IPS DF 6.9 (cell line): ENCODE results near the gene RIMBP2.

Experiments used
- DNase-seq: peaks from one replicate; pipeline ENCODE4 v3.0.0-alpha.2; 2013; ENCODE audit warnings: low read depth, low spot score
- H3K27ac ChIP-seq: one replicate; pipeline ENCODE4 v1.5.1; 2013; ENCODE audit warnings: low read length, control low read depth
- H3K27me3 ChIP-seq: 2 replicates; pipeline ENCODE4 v1.6.1; 2013; ENCODE audit warnings: mild to moderate bottlenecking, low read length; ENCODE audit not compliant: control insufficient read depth, insufficient read depth
- H3K36me3 ChIP-seq: 2 replicates; pipeline ENCODE4 v1.6.1; 2013; ENCODE audit warnings: low read length; ENCODE audit not compliant: control insufficient read depth, insufficient read depth
- H3K4me1 ChIP-seq: 2 replicates; pipeline ENCODE4 v1.6.1; 2013; ENCODE audit warnings: low read length; ENCODE audit not compliant: control insufficient read depth, insufficient read depth
- H3K4me3 ChIP-seq: 2 replicates; pipeline ENCODE4 v1.5.1; 2013; ENCODE audit warnings: mild to moderate bottlenecking, low read length
- H3K9me3 ChIP-seq: 2 replicates; pipeline ENCODE4 v1.6.1; 2013; ENCODE audit warnings: low read length, inconsistent platforms; ENCODE audit not compliant: control insufficient read depth, insufficient read depth
- WGBS: extraction: QIAGEN DNeasy Blood & Tissue Kit; methylation state at CpG from one replicate; pipeline ENCODE4 v1.1.7; 2013; ENCODE audit warnings: mixed read lengths, missing lambda C conversion rate; ENCODE audit not compliant: insufficient read length, insufficient coverage; 5-methylcytosine and 5-hydroxymethylcytosine counted together

The RIMBP2 gene

DNA sequence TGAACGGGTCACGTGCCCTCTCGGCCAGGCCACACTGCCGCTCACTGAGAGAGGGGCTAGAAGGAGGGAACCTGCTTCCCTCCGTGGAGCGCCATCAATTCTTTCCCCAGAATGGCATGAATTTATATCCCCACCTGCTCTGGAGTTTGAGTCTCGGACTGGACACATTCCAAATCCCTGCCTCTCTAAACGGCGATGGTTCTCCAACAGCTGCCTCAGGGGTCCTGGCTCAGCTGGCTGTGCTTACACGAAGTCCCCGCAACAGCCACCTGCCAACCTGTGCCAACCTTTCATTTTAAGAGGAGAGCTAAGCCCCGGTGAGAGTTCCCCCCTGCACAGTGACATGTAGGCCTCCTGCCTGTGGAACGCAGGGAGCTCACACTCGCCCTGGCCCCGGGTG lies 73.2 kb downstream of the RIMBP2 start:
- H3K4me1 ChIP-seq, result no peaks in the 10 kb centered on the region
- H3K4me3 ChIP-seq, result no peak overlapping the region
- peaks cover 31% of the 10 kb centered on the region for H3K9me3 ChIP-seq
- WGBS, result no CpG with 5 or more reads among the region's 15 CpGs
- H3K36me3 ChIP-seq, result no peaks in the 10 kb centered on the region
- no peaks in the 10 kb centered on the region for H3K27me3 ChIP-seq
- H3K27ac ChIP-seq, result no peak overlapping the region
- no peak for DNase-seq

DNA sequence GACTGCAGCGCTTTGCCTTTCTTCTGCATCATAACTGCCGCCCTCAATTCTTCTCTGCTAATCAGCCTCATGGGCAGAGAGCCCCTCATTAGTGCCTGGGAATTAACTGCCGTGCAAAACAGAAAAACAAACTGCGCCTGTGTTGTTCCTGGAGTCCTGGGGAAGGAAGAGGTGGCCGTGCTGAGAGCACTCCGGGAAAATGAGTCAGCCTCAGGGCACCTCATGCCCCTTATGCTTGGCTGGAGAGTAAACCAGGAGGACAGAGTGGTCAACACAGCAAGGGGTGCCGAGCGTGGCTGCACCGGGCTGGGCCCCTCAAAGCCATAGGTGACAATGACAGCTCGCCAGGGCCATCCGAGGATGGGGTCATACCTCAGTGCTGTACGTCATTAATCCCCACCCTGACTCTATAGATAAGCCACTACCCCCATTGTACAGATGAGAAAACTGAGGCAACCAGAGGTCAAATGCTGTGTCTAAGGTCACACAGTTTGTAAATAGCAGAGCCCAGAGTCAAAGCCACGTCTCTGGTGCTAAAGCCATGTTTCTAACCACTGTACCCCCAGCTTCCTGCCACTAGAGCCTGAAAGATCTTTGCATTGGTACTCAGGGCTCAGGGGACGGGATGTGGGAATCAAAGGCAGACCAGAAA lies 74.4 kb downstream of the RIMBP2 start:
- Histone ChIP-seq H3K4me1 (no peaks in the 10 kb centered on the region), H3K36me3 (no peaks in the 10 kb centered on the region), H3K9me3 (peaks cover 29% of the 10 kb centered on the region), H3K4me3 (no peak overlapping the region), H3K27me3 (no peaks in the 10 kb centered on the region), H3K27ac (no peak overlapping the region)
- WGBS, result no CpG with 5 or more reads among the region's 14 CpGs
- no peak for DNase-seq

DNA sequence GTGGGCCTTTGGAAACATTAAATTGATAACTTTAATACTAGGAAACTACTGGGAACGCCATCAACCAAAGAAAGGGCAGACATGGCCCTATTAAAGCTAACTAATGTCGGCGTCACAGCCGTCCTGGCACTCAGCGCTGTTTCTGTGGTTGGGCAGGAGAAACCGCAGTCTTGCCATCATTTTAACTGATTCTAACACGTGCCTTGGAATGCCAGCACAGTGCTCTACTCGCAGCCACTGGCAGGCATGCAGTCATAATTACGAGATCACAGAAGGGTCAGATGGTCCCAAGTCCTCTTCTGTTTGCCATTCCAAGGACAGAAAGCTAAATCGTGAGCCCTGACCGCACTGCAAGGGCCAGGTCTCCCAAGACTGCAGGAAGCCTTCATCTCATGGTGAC lies 75.2 kb downstream of the RIMBP2 start:
- no CpG with 5 or more reads among the region's 11 CpGs for WGBS
- Histone ChIP-seq H3K27ac (no peak overlapping the region), H3K4me1 (no peaks in the 10 kb centered on the region), H3K27me3 (no peaks in the 10 kb centered on the region), H3K36me3 (no peaks in the 10 kb centered on the region), H3K9me3 (peaks cover 31% of the 10 kb centered on the region), H3K4me3 (no peak overlapping the region)
- DNase-seq, result no peak

DNA sequence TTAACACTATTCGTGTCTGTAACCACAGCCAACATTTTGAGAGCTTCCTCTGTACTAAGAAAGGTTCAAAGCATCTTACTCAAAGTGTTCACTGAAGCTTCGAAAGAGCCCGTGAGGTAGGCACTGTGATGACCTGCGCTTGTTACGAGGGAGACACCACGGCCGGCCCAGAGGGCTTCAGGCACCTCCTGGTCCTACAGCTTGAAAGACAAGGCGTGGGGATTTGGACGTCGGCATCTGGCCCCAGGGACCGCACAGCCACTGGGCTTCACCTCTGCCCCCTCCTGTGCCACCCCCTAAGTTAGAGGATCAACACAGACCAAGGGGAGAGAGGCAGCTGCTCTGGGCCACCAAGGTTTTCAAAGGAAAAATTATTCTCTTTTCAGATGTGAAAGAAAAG lies 75.6 kb downstream of the RIMBP2 start:
- Histone ChIP-seq H3K4me3 (no peak overlapping the region), H3K36me3 (no peaks in the 10 kb centered on the region), H3K27me3 (no peaks in the 10 kb centered on the region), H3K4me1 (no peaks in the 10 kb centered on the region), H3K27ac (no peak overlapping the region), H3K9me3 (peaks cover 34% of the 10 kb centered on the region)
- DNase-seq, result no peak
- WGBS, result no CpG with 5 or more reads among the region's 11 CpGs

DNA sequence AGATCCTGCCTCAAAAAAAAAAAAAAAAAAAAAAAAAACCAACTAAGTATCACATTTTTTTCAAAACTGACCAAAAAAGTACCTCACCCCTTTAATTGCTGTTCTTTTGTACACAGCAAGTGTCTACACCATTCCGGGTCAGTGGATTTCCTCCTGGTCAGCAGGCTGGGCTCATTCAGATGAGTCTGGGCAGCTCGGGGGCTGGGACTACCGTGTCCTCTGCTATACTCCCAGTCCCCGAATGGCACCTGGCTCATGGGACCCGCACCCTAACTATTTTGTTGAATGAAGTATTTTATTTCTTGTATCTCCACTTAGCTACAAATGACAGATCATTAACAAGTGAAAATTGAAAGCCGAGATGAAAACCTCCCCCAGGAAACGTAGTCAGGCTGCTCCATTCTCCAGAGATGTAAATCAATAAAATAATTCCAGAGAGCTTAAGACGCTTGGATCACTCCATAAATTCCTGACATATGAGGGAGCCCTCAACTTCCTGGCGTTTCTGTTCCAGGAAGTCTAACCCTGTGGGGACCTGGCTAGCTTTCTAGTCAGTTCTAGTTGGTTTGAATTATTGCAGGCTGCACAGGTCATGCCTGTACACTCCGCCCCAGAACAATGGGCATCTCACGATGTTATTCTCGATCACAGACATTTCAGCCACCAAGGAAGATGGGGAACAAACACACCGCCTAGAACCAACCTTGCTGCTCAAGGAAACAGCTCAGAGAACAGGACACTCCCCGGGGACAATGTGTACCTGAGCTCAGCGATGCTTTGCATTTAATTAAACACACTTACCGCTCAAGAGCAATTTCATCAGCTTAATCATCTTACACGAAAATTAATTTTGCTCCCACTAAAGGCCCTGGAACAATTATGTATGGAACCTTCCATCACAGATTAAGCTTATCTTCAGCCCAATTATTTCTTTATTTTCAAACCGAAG lies 76.3 kb downstream of the RIMBP2 start:
- WGBS, result no CpG with 5 or more reads among the region's 18 CpGs

DNA sequence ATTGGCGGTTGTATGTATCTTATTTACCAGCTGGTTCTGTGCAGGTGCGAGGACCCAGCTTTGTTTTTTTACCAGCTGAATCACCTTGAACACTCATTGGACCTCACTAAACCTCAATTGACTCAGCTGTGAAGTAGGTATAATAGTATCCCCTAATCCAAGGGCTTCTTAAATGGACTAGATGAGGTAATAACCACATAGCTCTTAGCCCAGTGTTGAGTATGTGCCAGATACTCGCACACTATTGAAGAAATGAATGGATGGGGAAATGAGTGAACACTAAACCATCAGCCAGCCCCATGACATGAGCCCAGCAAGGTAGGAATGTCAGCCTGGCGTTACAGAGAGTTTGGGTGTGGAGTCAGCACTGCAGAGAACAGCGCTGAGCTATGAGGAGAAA lies 79.7 kb downstream of the RIMBP2 start:
- no peak overlapping the region for H3K27ac ChIP-seq
- no peak for DNase-seq
- H3K27me3 ChIP-seq, result no peaks in the 10 kb centered on the region
- H3K4me1 ChIP-seq, result no peaks in the 10 kb centered on the region
- no peaks in the 10 kb centered on the region for H3K36me3 ChIP-seq
- no peak overlapping the region for H3K4me3 ChIP-seq
- no CpG with 5 or more reads among the region's 5 CpGs for WGBS
- H3K9me3 ChIP-seq, result peaks cover 27% of the 10 kb centered on the region

More for the DNA sequence above, 76.3 kb downstream of the RIMBP2 start:
- Histone ChIP-seq H3K27me3 (no peaks in the 10 kb centered on the region), H3K27ac (no peak overlapping the region), H3K4me3 (no peak overlapping the region), H3K36me3 (no peaks in the 10 kb centered on the region), H3K9me3 (peaks cover 39% of the 10 kb centered on the region), H3K4me1 (no peaks in the 10 kb centered on the region)
- DNase-seq, result no peak

DNA sequence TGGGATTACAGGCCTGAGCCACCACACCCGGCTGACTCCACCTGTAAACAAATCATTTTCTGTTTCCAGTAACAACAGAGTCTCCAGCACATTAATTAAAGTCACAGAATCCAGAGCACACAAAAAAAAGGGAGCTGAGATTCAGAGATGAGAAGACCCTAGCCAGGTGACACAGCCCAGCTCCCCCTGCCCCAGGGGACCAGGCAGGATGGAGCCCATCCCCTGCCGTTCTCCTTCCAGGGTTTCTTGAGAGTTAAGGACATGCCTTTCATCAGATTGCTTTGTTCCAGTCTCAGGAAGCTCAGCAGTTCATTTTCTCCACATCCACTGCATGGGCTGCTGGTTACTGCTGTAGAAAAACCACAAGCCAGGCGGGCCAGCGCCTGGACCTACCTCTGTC lies 81.2 kb downstream of the RIMBP2 start:
- DNase-seq, result no peak
- H3K9me3 ChIP-seq, result peaks cover 26% of the 10 kb centered on the region
- H3K27ac ChIP-seq, result no peak overlapping the region
- no CpG with 5 or more reads among the region's 4 CpGs for WGBS
- no peaks in the 10 kb centered on the region for H3K4me1 ChIP-seq
- H3K36me3 ChIP-seq, result no peaks in the 10 kb centered on the region
- no peak overlapping the region for H3K4me3 ChIP-seq
- H3K27me3 ChIP-seq, result no peaks in the 10 kb centered on the region

DNA sequence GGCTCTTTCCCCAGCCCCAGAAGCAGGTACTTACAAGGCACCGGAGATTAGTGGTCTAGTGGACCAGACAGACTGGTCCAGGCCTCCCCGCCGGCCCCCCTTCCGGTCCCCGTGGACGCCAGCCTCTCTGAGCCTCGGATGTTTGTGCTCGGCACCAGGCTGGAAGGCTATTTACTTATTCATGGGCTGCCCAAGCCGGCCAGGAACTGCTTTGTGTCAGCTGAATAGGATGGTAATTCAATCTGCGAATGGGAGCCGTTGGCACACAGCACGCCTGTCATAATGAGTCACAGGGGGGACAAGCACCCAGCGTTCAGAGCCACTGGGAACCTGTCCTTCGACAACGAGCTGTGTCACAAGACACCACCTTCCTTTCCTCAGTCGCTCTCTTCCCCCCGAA lies 82.3 kb downstream of the RIMBP2 start:
- Histone ChIP-seq H3K27ac (no peak overlapping the region), H3K27me3 (no peaks in the 10 kb centered on the region), H3K36me3 (no peaks in the 10 kb centered on the region), H3K4me3 (no peak overlapping the region), H3K9me3 (peaks cover 28% of the 10 kb centered on the region), H3K4me1 (no peaks in the 10 kb centered on the region)
- no CpG with 5 or more reads among the region's 17 CpGs for WGBS
- DNase-seq, result no peak

DNA sequence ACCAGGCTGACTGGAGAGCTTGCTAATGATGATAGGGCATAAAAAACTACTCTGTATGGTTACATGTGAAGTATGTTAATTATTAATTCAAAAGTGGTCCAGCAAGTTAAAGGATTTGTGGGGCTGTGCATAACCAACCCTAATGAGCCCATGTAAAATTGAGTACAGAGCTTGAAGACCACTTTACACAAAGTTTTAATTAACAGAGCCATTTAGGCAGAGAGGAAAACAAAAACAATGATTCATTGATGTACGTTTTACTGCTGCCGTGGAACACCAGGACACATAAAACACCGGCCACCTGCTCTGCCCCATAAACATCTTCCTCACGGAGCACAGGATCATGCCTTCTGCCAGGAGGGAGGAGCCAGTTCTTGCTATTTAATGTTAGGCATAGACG lies 83.5 kb downstream of the RIMBP2 start:
- Histone ChIP-seq H3K4me3 (no peak overlapping the region), H3K9me3 (peaks cover 30% of the 10 kb centered on the region), H3K27ac (no peak overlapping the region), H3K4me1 (no peaks in the 10 kb centered on the region), H3K36me3 (no peaks in the 10 kb centered on the region), H3K27me3 (no peaks in the 10 kb centered on the region)
- DNase-seq, result no peak
- WGBS, result no CpG with 5 or more reads among the region's 5 CpGs

DNA sequence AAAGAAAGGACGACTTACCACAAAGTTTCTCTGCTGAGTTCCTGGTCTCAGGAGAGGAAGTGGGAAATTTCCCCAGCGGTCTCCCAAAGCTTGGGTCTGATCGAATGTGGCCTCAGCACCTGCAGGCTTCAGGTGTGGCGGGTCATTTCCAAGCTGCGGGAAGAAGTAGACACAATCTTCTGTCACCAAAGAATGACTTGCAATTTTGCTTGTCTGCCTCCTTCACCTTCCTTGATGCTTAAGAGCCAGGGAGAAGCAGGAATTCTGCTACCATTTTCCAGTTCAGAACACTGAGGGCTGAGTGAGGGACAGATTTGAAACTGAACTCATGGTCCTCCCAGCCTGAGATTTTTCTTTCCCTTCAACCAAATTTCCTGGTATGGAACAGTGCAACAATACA lies 87.8 kb downstream of the RIMBP2 start:
- peaks cover 22% of the 10 kb centered on the region for H3K9me3 ChIP-seq
- no CpG with 5 or more reads among the region's 5 CpGs for WGBS
- no peaks in the 10 kb centered on the region for H3K27me3 ChIP-seq
- H3K27ac ChIP-seq, result no peak overlapping the region
- H3K36me3 ChIP-seq, result no peaks in the 10 kb centered on the region
- no peaks in the 10 kb centered on the region for H3K4me1 ChIP-seq
- no peak overlapping the region for H3K4me3 ChIP-seq
- DNase-seq, result no peak
